NCI-H1436 treated with DMSO at 0.1 percent for 48 hours (cell line): ENCODE results near the gene HS6ST1.

Source experiments
- DNase-seq: peaks from one replicate; lab custom pipeline; 2025; lab: John Stamatoyannopoulos, UW

The HS6ST1 gene

GRCh38 chr2:128348701-128349100 lies 30.0 kb upstream of the HS6ST1 start:
- DNase-seq, result no peak

- no peak for DNase-seq
These were observed 29.3 kb upstream of the HS6ST1 start for GRCh38 chr2:128347701-128348539.

GRCh38 chr2:128347171-128347558 lies 28.5 kb upstream of the HS6ST1 start:
- DNase-seq, result no peak

- DNase-seq, result no peak
These were observed 27.9 kb upstream of the HS6ST1 start for GRCh38 chr2:128346291-128347170.

- DNase-seq, result no peak
These were observed 26.9 kb upstream of the HS6ST1 start for GRCh38 chr2:128345436-128346165.

- no peak for DNase-seq
These were observed 25.4 kb upstream of the HS6ST1 start for GRCh38 chr2:128344101-128344500.

DNA sequence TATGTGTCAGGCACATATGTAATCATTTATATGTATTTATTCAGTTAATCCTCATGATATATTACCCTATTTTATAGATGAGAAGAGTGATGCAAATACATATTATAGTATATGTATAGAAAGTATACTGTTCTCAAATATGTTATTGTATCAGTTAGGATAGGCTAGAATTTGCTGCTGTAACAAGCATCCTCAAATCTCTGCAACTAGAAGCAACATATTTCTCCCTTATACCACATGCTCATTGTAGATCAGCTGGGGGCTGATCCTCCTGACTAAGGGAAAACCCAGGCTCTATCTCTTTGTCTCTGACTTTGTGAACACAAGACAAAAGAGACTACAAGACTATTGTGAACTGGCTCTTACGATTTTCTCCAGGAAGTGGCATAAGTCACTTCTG lies 24.8 kb upstream of the HS6ST1 start:
- DNase-seq, result no peak

GRCh38 chr2:128342550-128342949 lies 23.9 kb upstream of the HS6ST1 start:
- DNase-seq, result no peak

DNA sequence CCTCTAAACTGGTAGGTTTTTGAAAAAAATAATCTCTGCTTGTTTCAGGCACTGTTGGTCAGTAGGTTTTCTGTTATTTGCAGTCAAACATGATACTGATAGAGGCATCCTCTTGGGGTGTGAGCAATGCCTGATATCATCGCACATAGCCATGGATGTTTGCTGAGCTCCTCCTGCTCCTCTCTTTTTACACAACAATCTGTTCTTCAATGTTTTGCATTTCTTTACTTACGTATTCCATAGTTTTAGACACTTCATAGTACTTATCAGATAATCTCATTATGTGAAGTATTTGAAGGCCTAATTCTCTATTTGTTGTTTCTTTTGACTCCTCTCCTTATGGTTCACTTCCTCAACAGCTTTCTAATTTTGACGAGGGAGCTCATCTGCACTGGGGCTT lies 23.0 kb upstream of the HS6ST1 start:
- no peak for DNase-seq

DNA sequence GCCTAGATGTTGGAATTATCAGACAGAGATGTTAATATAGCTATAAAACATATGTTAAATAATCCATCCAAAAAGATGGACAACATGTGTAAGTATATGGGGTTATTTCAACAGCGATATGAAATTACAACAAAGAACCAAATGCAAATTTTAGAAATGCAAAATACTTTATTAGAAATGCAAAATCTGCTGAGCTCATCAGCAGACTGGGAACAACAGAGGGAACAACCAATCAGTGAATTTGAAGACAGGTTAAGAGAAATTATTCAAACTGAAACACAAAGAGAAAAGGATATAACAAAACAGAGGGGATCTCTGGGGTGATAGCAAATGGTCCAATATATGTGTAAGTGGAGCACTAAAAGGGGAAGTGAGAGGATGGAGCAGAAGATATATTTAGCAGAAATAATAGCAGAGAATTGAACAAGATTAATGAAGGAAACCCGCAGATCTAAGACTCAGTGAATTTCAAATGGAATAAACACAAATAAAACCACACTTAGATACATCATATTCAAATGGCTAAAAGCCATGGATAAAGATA lies 13.5 kb upstream of the HS6ST1 start:
- DNase-seq, result no peak

GRCh38 chr2:128330583-128330982 lies 11.9 kb upstream of the HS6ST1 start:
- no peak for DNase-seq

GRCh38 chr2:128329607-128330006 lies 10.9 kb upstream of the HS6ST1 start:
- DNase-seq, result no peak

- no peak for DNase-seq
These were observed 8.7 kb upstream of the HS6ST1 start for GRCh38 chr2:128327180-128327964.

GRCh38 chr2:128326346-128326745 lies 7.7 kb upstream of the HS6ST1 start:
- no peak for DNase-seq

DNA sequence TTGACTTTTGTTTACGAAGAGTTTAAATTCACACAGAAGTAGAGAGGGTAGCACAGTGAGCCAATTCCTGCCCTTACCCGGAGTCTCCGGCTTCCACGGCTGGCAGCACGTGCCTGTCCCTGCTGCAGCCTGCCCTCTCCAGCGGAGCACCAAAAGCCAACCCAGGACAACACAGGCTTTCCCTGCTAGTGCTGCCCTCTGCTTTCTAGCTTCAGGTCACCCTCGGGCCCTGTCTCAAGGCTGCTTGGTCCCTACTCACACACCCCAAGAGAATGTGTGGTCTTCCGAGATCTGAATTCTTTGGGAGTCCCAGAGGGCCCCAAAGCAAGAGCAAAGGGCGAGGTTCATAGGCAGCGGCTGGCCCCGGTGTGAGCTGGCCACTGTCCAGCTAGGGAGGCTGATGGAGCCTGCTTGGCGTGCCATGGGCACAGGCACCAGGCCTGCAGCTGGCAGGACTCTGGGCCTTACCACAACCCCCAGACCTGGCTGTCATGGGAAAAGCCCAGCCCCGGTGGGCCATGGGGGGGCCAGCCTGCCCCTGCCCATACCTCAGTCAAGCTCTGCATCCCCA lies 7.0 kb upstream of the HS6ST1 start:
- no peak for DNase-seq

- DNase-seq, result no peak
These were observed 6.3 kb upstream of the HS6ST1 start for GRCh38 chr2:128324897-128325410.

- DNase-seq, result no peak
These were observed 5.6 kb upstream of the HS6ST1 start for GRCh38 chr2:128324008-128324896.

- DNase-seq, result no peak
These were observed 4.9 kb upstream of the HS6ST1 start for GRCh38 chr2:128323555-128323931.

GRCh38 chr2:128322715-128323554 lies 4.3 kb upstream of the HS6ST1 start:
- DNase-seq, result no peak
